SJSA1 (cell line): Measurements from ENCODE around the gene FAM107A. TPM values are rescaled to one million over a fixed set of nuclear protein-coding genes. Genes with fewer than 3 reads are reported as not detected.

ENCODE experiments used
- DNase-seq, 2 experiments: peaks; one replicate each; pipeline ENCODE4 v3.0.0-alpha.2; 2015 to 2020; ENCODE audit warnings: low spot score in 2 of 2, low read depth in 1 of 2
- H3K27ac ChIP-seq: fragments of 250-450 bp; sonication (Bioruptor Pico); 2 replicates; pipeline ENCODE4 v1.5.1; 2020; ENCODE audit warnings: mild to moderate bottlenecking, moderate library complexity
- H3K27me3 ChIP-seq: fragments of 250-450 bp; sonication (Bioruptor Pico); replicated peaks from 2 replicates; pipeline ENCODE4 v1.5.1; 2020; ENCODE audit warnings: mild to moderate bottlenecking, moderate library complexity
- H3K36me3 ChIP-seq: fragments of 250-450 bp; sonication (Bioruptor Pico); 2 replicates; pipeline ENCODE4 v1.5.1; 2020; ENCODE audit warnings: mild to moderate bottlenecking
- H3K4me1 ChIP-seq: fragments of 250-450 bp; sonication (Bioruptor Pico); replicated peaks from 2 replicates; pipeline ENCODE4 v1.6.1; 2021; ENCODE audit warnings: mild to moderate bottlenecking
- H3K4me3 ChIP-seq: fragments of 250-450 bp; sonication (Bioruptor Pico); 2 replicates; pipeline ENCODE4 v1.5.1; 2020; ENCODE audit warnings: mild to moderate bottlenecking
- H3K9me3 ChIP-seq: fragments of 250-450 bp; sonication (Bioruptor Pico); replicated peaks from 2 replicates; pipeline ENCODE4 v1.5.1; 2020; ENCODE audit warnings: mild to moderate bottlenecking
- total RNA-seq: library from RNA; depleted of rRNA; stranded (reverse); fragments of >200 nt; shearing (Covaris generic); gene quantifications from 2 replicates; pipeline ENCODE4 v1.2.3, GENCODE V29; 2014

The FAM107A gene
- total RNA-seq, 1 experiment from 2014 or later: not detected

- Histone ChIP-seq H3K4me3 (no peak overlapping the region), H3K36me3 (no peaks in the 10 kb centered on the region), H3K27me3 (no peaks in the 10 kb centered on the region), H3K9me3 (0 out of 2 replicates have a peak, but pooled peaks cover 4% of the 10 kb centered on the region), H3K27ac (no peak overlapping the region), H3K4me1 (peaks cover 27% of the 10 kb centered on the region)
- DNase-seq: peak; percentile 65 to 69
Measured at GRCh38 chr3:58568572-58569286, 8.5 kb downstream of the FAM107A start.

DNA sequence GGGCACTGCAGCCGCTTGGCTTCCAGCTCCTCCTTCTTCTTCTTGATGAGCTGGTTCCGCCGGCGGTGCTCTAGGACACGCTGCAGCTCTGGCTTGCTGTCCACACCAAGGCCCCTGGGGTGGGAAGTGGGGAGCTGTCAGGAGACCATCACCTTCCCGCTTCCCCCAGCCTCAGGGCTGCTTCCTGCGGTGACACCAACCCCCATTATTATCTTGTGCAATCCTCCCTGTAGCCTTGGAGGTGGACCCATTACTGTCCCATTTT lies 10.0 kb downstream of the FAM107A start:
- peaks cover 43% of the 10 kb centered on the region for H3K4me1 ChIP-seq
- H3K9me3 ChIP-seq: 0 out of 2 replicates have a peak, but pooled peaks cover 4% of the 10 kb centered on the region
- no peak overlapping the region for H3K27ac ChIP-seq
- no peak overlapping the region for H3K4me3 ChIP-seq
- no peaks in the 10 kb centered on the region for H3K27me3 ChIP-seq
- H3K36me3 ChIP-seq: no peaks in the 10 kb centered on the region
- DNase-seq: no peak

- Histone ChIP-seq H3K9me3 (0 out of 2 replicates have a peak, but pooled peaks cover under 1% of the 10 kb centered on the region), H3K27me3 (no peaks in the 10 kb centered on the region), H3K27ac (no peak overlapping the region), H3K4me1 (peaks cover 48% of the 10 kb centered on the region), H3K4me3 (no peak overlapping the region), H3K36me3 (no peaks in the 10 kb centered on the region)
- no peak for DNase-seq
Measured at GRCh38 chr3:58566398-58567250, 10.6 kb downstream of the FAM107A start.

GRCh38 chr3:58565621-58566397 lies 11.4 kb downstream of the FAM107A start:
- Histone ChIP-seq H3K9me3 (no peaks in the 10 kb centered on the region), H3K27ac (peak overlapping the region; percentile 95), H3K27me3 (no peaks in the 10 kb centered on the region), H3K36me3 (no peaks in the 10 kb centered on the region), H3K4me3 (no peak overlapping the region), H3K4me1 (peaks cover 56% of the 10 kb centered on the region)
- DNase-seq: no peak

DNA sequence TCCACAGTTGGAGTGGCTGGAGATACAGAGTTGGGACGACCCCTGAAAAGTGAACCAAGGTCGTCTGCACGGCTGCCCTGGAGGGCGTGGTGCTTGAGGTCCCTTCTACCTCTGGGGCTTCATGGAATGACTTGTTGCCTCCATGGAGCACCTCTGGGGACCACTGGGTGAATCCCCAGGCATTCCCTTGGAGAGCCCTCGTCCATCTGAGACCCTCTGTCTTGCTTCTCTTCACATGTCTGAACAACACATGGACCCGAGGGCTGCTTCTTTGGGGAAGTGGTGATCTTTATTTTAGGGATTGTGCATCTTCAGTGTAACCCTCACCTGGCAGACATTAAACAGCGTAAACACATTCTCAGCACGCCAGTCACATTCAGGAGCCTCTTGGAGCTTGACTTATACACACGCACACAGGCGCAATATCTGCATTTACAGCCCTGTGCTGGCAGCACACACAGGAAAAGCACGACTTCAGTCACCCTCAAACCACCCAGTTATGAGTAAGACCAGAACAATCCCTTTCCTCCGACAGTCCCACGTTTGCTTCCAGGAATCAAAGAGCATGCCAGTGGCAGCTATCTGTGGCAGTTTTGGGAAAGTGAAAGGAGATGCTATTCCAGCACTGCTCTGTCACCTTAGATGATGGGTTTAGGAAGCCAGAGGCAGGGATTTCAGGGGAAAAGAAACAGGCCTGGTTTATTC lies 12.6 kb downstream of the FAM107A start:
- no peaks in the 10 kb centered on the region for H3K27me3 ChIP-seq
- H3K4me1 ChIP-seq: peaks cover 56% of the 10 kb centered on the region
- H3K27ac ChIP-seq: peak overlapping the region; percentile 95

DNA sequence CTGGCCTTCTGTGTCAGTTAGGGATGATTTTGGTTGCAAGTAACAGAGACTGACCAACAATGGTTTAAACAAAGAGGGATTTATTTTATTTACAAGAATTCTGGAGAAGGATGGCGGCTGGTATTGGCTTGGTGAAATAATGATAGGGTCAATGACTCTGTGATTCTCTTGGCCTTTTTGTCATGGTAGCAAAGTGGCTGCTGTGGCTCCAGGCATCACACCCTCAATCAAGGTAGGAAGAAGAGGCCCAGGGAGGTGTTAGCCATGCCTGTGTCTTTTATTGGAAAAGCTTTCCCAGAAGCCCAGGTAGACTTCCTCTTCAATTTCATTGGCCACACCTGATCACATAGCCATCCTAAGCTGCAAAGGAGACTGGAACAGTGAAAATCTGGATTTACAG lies 13.1 kb downstream of the FAM107A start:
- DNase-seq: no peak
- H3K27ac ChIP-seq: peak overlapping the region; percentile 95
- H3K4me3 ChIP-seq: no peak overlapping the region
- H3K9me3 ChIP-seq: no peaks in the 10 kb centered on the region
- no peaks in the 10 kb centered on the region for H3K36me3 ChIP-seq
- H3K27me3 ChIP-seq: no peaks in the 10 kb centered on the region
- peaks cover 56% of the 10 kb centered on the region for H3K4me1 ChIP-seq

More for the DNA sequence above, 12.6 kb downstream of the FAM107A start:
- Histone ChIP-seq H3K9me3 (no peaks in the 10 kb centered on the region), H3K4me3 (no peak overlapping the region), H3K36me3 (no peaks in the 10 kb centered on the region)
- DNase-seq: peak; percentile 86 to 87

DNA sequence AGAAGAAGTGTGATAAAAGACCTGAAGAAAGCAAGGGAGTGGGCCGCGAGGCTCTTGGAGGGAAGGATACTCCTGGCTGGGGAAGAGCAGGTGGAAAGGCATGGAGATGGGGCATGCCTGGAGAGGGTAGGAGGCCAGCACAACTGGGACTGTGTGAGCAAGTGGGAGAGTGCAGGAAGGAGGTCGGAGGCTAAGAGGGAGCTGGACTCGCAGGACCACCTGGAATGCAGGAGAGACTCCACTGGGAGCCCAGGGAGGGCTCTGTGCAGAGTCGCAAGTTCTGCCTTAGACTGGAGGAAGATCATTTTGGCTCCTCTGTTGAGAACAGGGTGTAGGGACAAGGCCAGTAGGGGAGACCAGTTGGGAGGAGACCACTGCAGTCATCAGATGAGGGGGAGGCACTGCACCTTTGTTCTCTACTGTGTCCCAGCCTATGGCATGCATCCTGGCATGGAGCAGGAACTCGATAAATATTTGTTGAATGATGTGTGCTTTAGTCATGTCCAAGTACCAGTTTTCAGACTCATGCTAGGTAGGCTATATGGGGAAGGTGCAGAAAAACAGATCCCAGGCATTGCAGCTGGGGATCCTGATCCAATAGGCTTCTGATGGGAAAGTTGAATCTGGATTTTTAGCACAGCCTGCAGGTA lies 13.7 kb downstream of the FAM107A start:
- Histone ChIP-seq H3K4me3 (no peak overlapping the region), H3K9me3 (no peaks in the 10 kb centered on the region), H3K27ac (peak overlapping the region; percentile 95), H3K36me3 (no peaks in the 10 kb centered on the region), H3K27me3 (no peaks in the 10 kb centered on the region), H3K4me1 (peaks cover 54% of the 10 kb centered on the region)
- DNase-seq: peak; percentile 62 to 65

DNA sequence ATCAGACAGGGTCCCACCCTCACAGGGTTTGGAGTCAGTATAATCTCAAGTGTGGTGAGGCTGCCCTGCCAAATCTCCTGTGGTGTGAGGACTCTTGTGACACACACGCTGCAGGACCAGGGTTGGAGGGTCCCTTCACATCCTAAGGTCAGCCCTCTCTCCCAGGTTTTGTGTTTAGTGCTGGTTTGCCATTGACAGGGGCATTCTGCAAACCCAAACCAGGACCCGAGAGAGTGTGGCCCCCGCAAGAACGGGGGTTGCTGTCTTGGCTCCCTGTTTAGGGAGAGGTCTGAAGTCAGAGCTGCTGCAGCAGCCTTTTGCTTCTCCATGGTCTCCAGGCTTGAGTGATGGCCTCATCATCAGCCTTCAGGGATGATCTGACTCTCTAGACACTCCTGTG lies 14.7 kb downstream of the FAM107A start:
- DNase-seq: no peak
- no peaks in the 10 kb centered on the region for H3K27me3 ChIP-seq
- no peaks in the 10 kb centered on the region for H3K36me3 ChIP-seq
- no peak overlapping the region for H3K4me3 ChIP-seq
- no peak overlapping the region for H3K27ac ChIP-seq
- no peaks in the 10 kb centered on the region for H3K9me3 ChIP-seq
- peaks cover 54% of the 10 kb centered on the region for H3K4me1 ChIP-seq

- H3K36me3 ChIP-seq: no peaks in the 10 kb centered on the region
- DNase-seq: peak; percentile 86 to 93
- no peaks in the 10 kb centered on the region for H3K27me3 ChIP-seq
- H3K27ac ChIP-seq: peak overlapping the region; percentile 88
- H3K4me1 ChIP-seq: peaks cover 50% of the 10 kb centered on the region
- no peak overlapping the region for H3K4me3 ChIP-seq
- H3K9me3 ChIP-seq: no peaks in the 10 kb centered on the region
Measured at GRCh38 chr3:58560771-58561311, 16.4 kb downstream of the FAM107A start.

DNA sequence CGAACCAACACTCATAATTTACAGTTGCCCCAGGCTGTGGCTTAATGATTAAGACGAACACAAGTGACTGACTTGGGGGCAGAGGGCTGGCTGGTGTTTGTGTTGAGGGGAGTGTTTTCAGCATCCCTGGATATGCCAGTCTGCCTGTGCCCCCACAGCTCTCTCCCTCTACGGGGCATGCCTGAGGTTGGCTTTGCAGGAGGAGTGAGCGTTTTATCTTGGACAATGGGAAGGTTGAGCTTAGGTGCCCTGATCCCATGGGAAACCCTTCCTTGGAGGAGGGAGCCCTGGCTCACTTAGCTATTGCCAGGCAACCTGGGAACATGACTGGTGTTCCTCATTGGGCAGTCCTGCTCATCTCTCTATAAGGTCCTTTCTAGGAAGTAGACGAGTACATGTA lies 17.6 kb downstream of the FAM107A start:
- H3K9me3 ChIP-seq: no peaks in the 10 kb centered on the region
- H3K36me3 ChIP-seq: no peaks in the 10 kb centered on the region
- no peak for DNase-seq
- H3K4me1 ChIP-seq: peaks cover 38% of the 10 kb centered on the region
- no peak overlapping the region for H3K4me3 ChIP-seq
- H3K27me3 ChIP-seq: no peaks in the 10 kb centered on the region
- H3K27ac ChIP-seq: no peak overlapping the region

DNA sequence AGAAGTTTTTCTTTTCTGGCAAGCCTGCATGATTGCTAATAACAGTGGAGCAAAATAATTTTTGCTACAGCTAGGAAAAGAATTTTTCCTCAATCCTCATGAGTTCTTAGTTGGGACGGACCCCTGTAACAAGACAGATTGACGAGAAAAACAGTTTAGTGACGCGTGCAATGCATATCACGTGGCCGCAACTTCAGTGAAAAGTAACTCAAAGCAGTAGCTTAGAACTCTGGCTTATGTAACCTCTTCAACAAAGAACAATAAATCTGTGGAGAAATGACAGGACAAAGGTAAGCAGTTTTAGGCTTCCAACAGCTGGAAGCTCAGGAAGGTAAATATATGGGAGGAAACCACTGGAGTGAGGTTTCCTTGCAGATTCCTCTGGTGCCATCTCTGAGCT lies 19.7 kb downstream of the FAM107A start:
- no peak for DNase-seq

DNA sequence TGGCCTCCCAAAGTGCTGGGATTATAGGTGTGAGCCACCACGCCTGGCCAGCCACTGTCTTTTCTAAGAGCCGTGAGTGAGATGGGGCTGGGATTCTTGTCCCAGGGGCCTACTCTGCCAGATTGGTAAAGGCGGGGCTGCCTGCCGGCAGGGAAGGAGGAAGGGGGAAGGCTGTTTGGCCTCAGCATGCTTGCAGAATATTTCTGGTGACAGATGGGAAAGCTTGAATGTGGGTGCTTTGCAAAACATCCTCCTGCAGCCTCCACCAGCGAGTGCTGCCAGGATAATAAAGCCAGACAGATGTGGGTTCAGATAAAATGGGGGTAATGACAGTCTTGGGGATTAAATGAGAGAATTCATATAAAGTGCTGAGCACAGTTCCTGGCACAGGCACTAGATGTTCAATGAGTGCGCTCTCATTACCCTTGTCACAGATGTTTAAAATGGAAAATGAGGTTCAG lies 20.4 kb downstream of the FAM107A start:
- Histone ChIP-seq H3K4me1 (peaks cover 10% of the 10 kb centered on the region), H3K27me3 (no peaks in the 10 kb centered on the region), H3K27ac (no peak overlapping the region), H3K4me3 (no peak overlapping the region), H3K36me3 (no peaks in the 10 kb centered on the region), H3K9me3 (no peaks in the 10 kb centered on the region)
- no peak for DNase-seq

More for the DNA sequence above, 19.7 kb downstream of the FAM107A start:
- peaks cover 17% of the 10 kb centered on the region for H3K4me1 ChIP-seq
- H3K27me3 ChIP-seq: no peaks in the 10 kb centered on the region
- no peaks in the 10 kb centered on the region for H3K9me3 ChIP-seq
- no peak overlapping the region for H3K27ac ChIP-seq
- H3K36me3 ChIP-seq: no peaks in the 10 kb centered on the region
- H3K4me3 ChIP-seq: no peak overlapping the region

DNA sequence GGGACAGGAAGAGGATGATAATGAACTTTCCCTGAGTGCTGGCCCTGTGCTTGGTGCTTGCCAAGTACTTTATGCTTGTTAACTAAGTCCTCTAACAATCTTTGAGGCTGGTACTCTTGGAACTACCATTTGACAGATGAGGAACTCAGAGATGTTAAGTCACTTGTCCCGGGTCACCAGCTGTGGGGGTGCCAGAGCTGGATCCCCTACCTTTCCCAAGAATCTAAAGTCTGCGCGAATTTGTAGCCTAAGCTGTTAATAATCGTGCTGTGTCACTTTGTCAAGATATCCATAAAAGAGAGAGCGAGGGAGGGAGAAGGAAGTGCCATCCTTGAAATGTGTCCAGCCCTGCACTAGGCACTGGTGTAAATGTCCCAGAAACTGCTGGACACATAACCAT lies 21.2 kb downstream of the FAM107A start:
- Histone ChIP-seq H3K4me1 (peaks cover 2% of the 10 kb centered on the region), H3K27me3 (no peaks in the 10 kb centered on the region), H3K9me3 (no peaks in the 10 kb centered on the region), H3K27ac (no peak overlapping the region), H3K36me3 (no peaks in the 10 kb centered on the region), H3K4me3 (no peak overlapping the region)
- DNase-seq: no peak
